Measurements from ENCODE around the gene UROC1. TPM values are rescaled to one million over a fixed set of nuclear protein-coding genes. Genes with fewer than 3 reads are reported as not detected.

The UROC1 gene
- total and polyA plus RNA-seq, 2 donors (not counting 1 experiment from before 2014, with no cell fraction given), result not detected

- POLR2A ChIA-PET, result no interaction called here
- H3K27me3 Mint-ChIP-seq, result no peaks in the 10 kb centered on the region
- peaks cover 2% of the 10 kb centered on the region in 2 donors for H3K4me1 ChIP-seq (ENCODE audit: control insufficient read depth in 2 of 2, insufficient read depth in 2 of 2, low read length in 2 of 2)
- CTCF ChIA-PET, result no interaction called here
- intact Hi-C loops (cut with micrococcal nuclease), result no loop called here
- ATAC-seq (ENCODE audit: low read depth) (no peak), DNase-seq (no peak)
- H3K4me1 Mint-ChIP-seq, result peaks cover 12% of the 10 kb centered on the region
- H3K27ac ChIP-seq (ENCODE audit: low read length in 2 of 2), result no peak overlapping the region
- H3K9me3 Mint-ChIP-seq (ENCODE audit: insufficient read depth), result no peaks in the 10 kb centered on the region
- WGBS (ENCODE audit: insufficient coverage), result 88% methylated on average over 15 of the region's 19 CpGs
- no peaks in the 10 kb centered on the region for H3K27me3 ChIP-seq (replicated peaks in 1 of 4; ENCODE audit: control extremely low read depth in 1 of 4, control insufficient read depth in 3 of 4, insufficient read depth in 4 of 4, low read length in 3 of 4)
- H3K9me3 ChIP-seq (ENCODE audit: control extremely low read depth in 1 of 3, control insufficient read depth in 2 of 3, insufficient read depth in 1 of 3, low read length in 2 of 3), result no peaks in the 10 kb centered on the region
- TF ChIP-seq CTCF (IDR thresholded peaks at IDR 0.05) (no peak), EZH2 (IDR thresholded peaks at IDR 0.05; ENCODE audit: borderline replicate concordance, insufficient read depth, low read depth, low read length, poor library complexity, severe bottlenecking) (no peak)
- H3K4me3 Mint-ChIP-seq, result no peak overlapping the region
- H3K27ac Mint-ChIP-seq, result no peak overlapping the region
- no peak overlapping the region for H3K9ac ChIP-seq (ENCODE audit: low read length)
- H4K20me1 ChIP-seq (ENCODE audit: control insufficient read depth, insufficient read depth, low read length, poor library complexity, severe bottlenecking), result peaks cover 87% of the 10 kb centered on the region
- H3K4me3 ChIP-seq (ENCODE audit: control extremely low read depth in 1 of 5, extremely low read depth in 1 of 5, insufficient read depth in 1 of 5, low read depth in 2 of 5, low read length in 4 of 5), result no peak overlapping the region
- H3K4me2 ChIP-seq (replicated peaks; ENCODE audit: low read depth, low read length, poor library complexity, severe bottlenecking), result no peak overlapping the region
- H2AFZ ChIP-seq (ENCODE audit: insufficient read depth, low read depth, low read length, poor library complexity, severe bottlenecking), result no peak overlapping the region
- peaks cover 25 to 92% of the 10 kb centered on the region in 2 experiments for H3K36me3 ChIP-seq (replicated peaks in 1 of 2; ENCODE audit: control extremely low read depth in 1 of 2, control insufficient read depth in 1 of 2, extremely low read depth in 1 of 2, insufficient read depth in 2 of 2, low read length in 1 of 2)
- peaks cover 59% of the 10 kb centered on the region for H3K79me2 ChIP-seq (ENCODE audit: control insufficient read depth, insufficient read depth, low read length)
Measured at GRCh38 chr3:126466886-126467610, 50.5 kb downstream of the UROC1 start.

GRCh38 chr3:126465928-126466544 is 51.5 kb downstream of the UROC1 start:
- no peak overlapping the region for H3K9ac ChIP-seq (ENCODE audit: low read length)
- H3K36me3 ChIP-seq (replicated peaks in 1 of 2; ENCODE audit: control extremely low read depth in 1 of 2, control insufficient read depth in 1 of 2, extremely low read depth in 1 of 2, insufficient read depth in 2 of 2, low read length in 1 of 2), result peaks cover 32 to 92% of the 10 kb centered on the region in 2 experiments
- no peaks in the 10 kb centered on the region for H3K9me3 ChIP-seq (ENCODE audit: control extremely low read depth in 1 of 3, control insufficient read depth in 2 of 3, insufficient read depth in 1 of 3, low read length in 2 of 3)
- H3K79me2 ChIP-seq (ENCODE audit: control insufficient read depth, insufficient read depth, low read length), result peaks cover 57% of the 10 kb centered on the region
- Mint-ChIP-seq H3K9me3 (ENCODE audit: insufficient read depth) (no peaks in the 10 kb centered on the region), H3K27me3 (no peaks in the 10 kb centered on the region), H3K4me3 (no peak overlapping the region), H3K4me1 (peaks cover 8% of the 10 kb centered on the region), H3K27ac (no peak overlapping the region)
- POLR2A ChIA-PET, result no interaction called here
- CTCF ChIA-PET, result no interaction called here
- H3K4me2 ChIP-seq (replicated peaks; ENCODE audit: low read depth, low read length, poor library complexity, severe bottlenecking), result no peak overlapping the region
- peaks cover 94% of the 10 kb centered on the region for H4K20me1 ChIP-seq (ENCODE audit: control insufficient read depth, insufficient read depth, low read length, poor library complexity, severe bottlenecking)
- intact Hi-C loops (cut with micrococcal nuclease), result no loop called here
- no peak overlapping the region for H2AFZ ChIP-seq (ENCODE audit: insufficient read depth, low read depth, low read length, poor library complexity, severe bottlenecking)
- H3K4me3 ChIP-seq (ENCODE audit: control extremely low read depth in 1 of 5, extremely low read depth in 1 of 5, insufficient read depth in 1 of 5, low read depth in 2 of 5, low read length in 4 of 5), result no peak overlapping the region
- WGBS (ENCODE audit: insufficient coverage), result 98% methylated on average over 15 of the region's 16 CpGs
- no peaks in the 10 kb centered on the region for H3K4me1 ChIP-seq (ENCODE audit: control insufficient read depth in 2 of 2, insufficient read depth in 2 of 2, low read length in 2 of 2)
- TF ChIP-seq EZH2 (IDR thresholded peaks at IDR 0.05; ENCODE audit: borderline replicate concordance, insufficient read depth, low read depth, low read length, poor library complexity, severe bottlenecking) (no peak), CTCF (IDR thresholded peaks at IDR 0.05) (no peak)
- no peaks in the 10 kb centered on the region for H3K27me3 ChIP-seq (replicated peaks in 1 of 4; ENCODE audit: control extremely low read depth in 1 of 4, control insufficient read depth in 3 of 4, insufficient read depth in 4 of 4, low read length in 3 of 4)
- DNase-seq (no peak), ATAC-seq (ENCODE audit: low read depth) (no peak)
- H3K27ac ChIP-seq (ENCODE audit: low read length in 2 of 2), result no peak overlapping the region
